EH (cell line): ENCODE results near the gene CHRND.

Experiments
- DNase-seq: peaks from one replicate; pipeline ENCODE4 v3.0.0-alpha.2; 2015; ENCODE audit warnings: low read depth

CHRND gene

DNA sequence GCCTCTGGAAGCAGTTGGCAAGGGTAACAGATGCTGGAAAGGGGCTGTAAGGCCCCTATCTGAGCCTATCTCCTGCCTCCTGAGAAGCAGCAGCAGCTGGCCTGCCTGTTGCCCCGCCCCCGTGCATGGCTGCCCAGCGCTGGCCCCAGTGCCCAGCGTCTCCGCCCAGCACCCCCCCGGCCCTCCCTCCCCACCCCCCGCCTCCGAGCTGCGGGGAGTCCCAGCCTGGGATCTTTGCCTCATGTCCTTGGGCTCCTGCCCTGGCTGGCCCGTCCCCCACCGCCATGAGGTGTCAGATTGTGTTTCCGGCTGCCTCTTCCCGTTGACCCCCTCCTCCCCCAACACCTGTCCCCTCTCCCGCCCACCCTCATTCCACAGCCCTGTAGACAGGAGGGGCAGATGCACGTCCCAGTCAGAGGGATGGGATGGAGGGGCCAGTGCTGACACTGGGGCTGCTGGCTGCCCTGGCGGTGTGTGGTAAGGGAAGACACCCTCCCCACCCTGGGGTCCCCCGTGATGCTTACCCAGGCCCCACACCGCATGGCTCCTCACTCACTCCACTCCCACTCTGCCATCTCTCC lies at the start of gene CHRND:
TSS of gene CHRND (plus strand) at position 370 of the 581 bp plus-strand sequence. CDS start at position 426, 56 bp downstream.
- DNase-seq, result peak; percentile 10

DNA sequence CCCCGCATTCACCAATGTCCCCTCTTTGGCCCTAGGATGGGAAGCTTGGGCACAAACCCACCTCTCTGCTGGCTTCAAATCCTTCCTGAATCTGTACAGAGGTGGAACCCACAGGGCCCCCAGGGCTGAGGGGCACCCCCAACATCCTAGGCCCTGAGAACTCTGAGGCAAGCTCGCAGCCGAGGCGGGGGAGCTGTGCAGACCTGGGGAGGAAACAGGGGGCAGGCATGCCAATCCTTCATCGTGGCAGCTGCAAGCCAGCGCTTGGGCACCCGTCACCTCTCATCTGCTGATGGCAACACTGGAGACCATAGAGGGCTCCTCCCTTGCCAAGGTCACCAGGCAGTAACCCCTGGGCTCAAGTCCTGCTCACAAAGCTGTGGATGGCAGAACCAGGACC lies 49.2 kb upstream of the CHRND start:
- DNase-seq, result no peak

GRCh38 chr2:232477751-232478510 lies 48.0 kb upstream of the CHRND start:
- no peak for DNase-seq

DNA sequence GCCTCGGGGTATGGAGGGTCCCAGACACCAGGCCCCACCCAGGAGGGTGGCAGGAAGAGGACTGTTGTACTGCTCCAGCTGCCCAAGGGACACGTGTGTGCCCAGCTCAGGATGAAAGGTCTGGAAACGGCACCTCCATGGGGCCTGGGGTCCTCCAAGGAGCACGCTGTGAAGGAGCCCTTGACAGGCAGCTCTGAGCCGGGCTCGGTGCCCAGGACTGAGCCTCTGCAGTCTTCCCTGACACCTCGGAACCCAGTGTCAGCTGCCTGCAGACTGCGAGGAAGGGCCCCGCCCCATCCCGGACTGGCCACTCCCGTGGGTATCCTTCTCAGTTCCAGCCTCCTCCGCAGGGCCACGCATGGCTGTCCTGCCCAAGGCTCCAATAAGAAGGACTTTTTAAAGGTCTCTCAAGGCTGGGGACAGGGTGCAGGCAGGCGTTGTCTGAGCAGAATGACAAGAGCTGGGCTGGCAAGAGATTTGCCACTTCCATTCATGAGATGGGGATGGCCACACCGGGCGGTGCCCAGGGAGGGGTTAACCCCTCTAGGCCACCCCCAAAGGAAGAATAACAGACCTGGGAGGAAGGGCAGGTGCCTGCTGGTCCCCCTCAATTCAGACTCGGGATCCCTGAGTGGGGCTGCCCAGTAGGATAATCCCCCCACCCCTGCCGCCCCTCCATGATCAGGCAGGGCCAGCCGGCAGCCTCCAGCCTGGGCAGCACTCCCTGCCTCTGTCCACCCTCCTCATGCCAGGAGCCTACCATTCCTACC lies 47.2 kb upstream of the CHRND start:
- DNase-seq, result no peak

- no peak for DNase-seq
Measured at GRCh38 chr2:232479341-232480200, 46.4 kb upstream of the CHRND start.

GRCh38 chr2:232480201-232481190 lies 45.5 kb upstream of the CHRND start:
- no peak for DNase-seq

DNA sequence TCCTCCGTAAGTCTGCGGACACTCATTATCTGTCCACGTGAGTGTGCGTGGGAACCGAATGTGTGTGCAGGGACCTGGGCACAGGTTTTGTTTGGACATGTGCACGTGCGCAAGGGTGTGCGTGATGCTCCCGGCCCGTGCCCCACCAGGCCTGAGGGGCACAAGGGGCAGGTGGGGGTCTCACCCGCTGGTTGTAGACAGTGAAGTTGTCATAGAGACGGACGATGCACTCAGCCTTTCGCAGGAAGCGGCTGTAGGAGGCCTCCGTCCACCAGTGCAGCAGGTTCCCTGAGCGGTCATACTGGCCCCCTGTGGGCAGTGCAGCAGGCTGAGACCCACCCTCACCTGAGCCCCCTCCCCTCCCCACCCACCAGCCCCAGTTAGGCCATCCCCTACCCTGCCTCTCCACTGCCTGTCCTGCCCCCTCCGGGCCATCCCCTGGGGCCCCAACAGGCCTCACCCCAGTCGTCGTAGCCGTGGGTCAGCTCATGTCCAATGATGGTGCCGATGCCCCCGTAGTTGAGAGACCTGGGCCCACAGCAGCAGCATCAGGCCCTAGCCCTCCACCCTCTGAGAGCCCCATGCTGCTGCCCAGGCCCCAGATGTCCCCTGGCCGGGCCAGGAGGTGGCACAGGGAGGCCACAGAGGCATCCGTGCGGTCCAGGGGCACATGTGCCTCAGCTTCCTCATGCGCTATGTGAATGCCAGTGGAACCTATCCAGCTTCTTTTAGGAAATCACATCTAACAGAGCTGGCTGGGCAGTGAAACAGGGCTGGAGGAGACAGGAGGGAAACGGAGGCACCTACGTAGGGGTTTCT lies 44.4 kb upstream of the CHRND start:
- no peak for DNase-seq

GRCh38 chr2:232482301-232483238 lies 43.4 kb upstream of the CHRND start:
- no peak for DNase-seq

DNA sequence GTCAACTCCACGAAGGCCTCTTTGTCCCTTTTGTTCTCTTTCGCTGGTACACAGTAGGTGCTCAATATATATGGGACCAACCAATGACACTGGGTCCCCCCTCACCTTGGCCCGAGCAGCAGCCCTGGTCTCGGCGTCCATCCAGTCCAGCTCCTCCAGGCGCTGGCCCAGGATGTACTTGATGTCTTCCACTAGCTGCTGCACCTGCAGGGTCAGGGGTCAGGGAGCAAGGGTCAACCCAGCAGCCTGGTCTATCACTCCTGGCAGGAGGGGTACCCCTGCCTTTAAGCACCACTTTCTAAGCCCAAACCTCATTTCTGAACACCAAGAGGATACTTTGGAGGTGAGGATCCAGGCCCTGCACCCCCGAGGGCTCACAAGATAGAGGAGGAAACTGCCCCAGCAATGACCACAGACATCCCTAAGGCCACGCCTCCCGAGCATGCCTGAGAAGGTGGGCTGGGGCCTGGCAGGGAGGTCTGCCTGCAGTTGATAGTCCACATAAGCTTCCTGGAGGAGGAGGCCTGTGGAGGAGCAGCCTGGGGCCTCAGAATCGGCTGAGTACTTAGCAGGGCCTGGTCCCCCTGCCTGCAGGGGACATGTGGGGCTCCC lies 42.5 kb upstream of the CHRND start:
- no peak for DNase-seq

GRCh38 chr2:232483923-232484627 lies 41.9 kb upstream of the CHRND start:
- DNase-seq, result no peak

GRCh38 chr2:232484628-232485347 lies 41.2 kb upstream of the CHRND start:
- DNase-seq, result no peak

DNA sequence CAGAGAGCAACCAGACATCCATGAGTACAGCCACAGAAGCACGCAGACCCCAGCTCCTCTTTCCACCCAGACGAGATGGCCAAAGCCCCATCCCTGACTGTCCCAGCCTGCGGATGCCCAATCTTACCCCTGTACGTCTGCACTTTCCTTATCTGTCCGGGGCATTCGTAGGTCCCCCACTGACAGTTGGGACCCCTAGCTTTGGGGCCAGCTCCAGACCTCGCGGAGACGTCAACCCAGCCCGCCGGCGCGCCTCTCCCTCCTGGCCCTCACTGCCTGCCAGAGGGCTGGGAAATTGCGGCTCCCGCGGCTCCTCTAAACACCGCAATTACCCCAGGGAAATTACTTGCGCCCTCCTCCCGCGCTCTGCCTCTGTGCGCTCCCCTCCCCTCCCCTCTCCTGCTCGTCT lies 40.6 kb upstream of the CHRND start:
- no peak for DNase-seq

GRCh38 chr2:232485757-232486557 lies 40.0 kb upstream of the CHRND start:
- DNase-seq, result no peak

GRCh38 chr2:232486558-232487384 lies 39.2 kb upstream of the CHRND start:
- no peak for DNase-seq

- DNase-seq, result no peak
Measured at GRCh38 chr2:232487385-232488096, 38.4 kb upstream of the CHRND start, which contains the start of gene ECEL1. Gene ECEL1, minus strand, starts transcription at chr2:232487834. Its CDS starts 1,181 bp downstream, at chr2:232486653.
